BLaER1 (cell line): ENCODE data around the gene CLIP1.
"Not testable (repeated sequence)": the region's sequence is repeated elsewhere in the genome, so short reads cannot be mapped to it uniquely, and the experiment has no call there.

Experiments used
- H3K27ac ChIP-seq: shearing (Covaris generic); formaldehyde crosslinking; 2 replicates; pipeline ENCODE4 v1.8.1; 2022
- H3K27me3 ChIP-seq: shearing (Covaris generic); formaldehyde crosslinking; 2 replicates; pipeline ENCODE4 v1.8.1; 2022
- H3K36me3 ChIP-seq: shearing (Covaris generic); formaldehyde crosslinking; 2 replicates; pipeline ENCODE4 v1.8.1; 2022
- H3K4me1 ChIP-seq: shearing (Covaris generic); formaldehyde crosslinking; 2 replicates; pipeline ENCODE4 v1.8.1; 2022
- H3K4me2 ChIP-seq: shearing (Covaris generic); formaldehyde crosslinking; 2 replicates; pipeline ENCODE4 v1.8.1; 2022
- H3K4me3 ChIP-seq: shearing (Covaris generic); formaldehyde crosslinking; 2 replicates; pipeline ENCODE4 v1.8.1; 2022
- H3K9ac ChIP-seq: shearing (Covaris generic); formaldehyde crosslinking; 2 replicates; pipeline ENCODE4 v1.8.1; 2022
- H3K9me3 ChIP-seq: shearing (Covaris generic); formaldehyde crosslinking; 2 replicates; pipeline ENCODE4 v1.8.1; 2022
- H4K20me1 ChIP-seq: shearing (Covaris generic); formaldehyde crosslinking; 2 replicates; pipeline ENCODE4 v1.8.1; 2022
- Cebpa-rat ChIP-seq: shearing (Covaris generic); IDR thresholded peaks from 2 replicates; pipeline ENCODE4 v1.8.1; 2022

Gene CLIP1

GRCh38 chr12:122293081-122293480 lies 129.4 kb downstream of the CLIP1 start:
- Histone ChIP-seq H3K9ac (no peak overlapping the region), H3K4me2 (peak overlapping the region; percentile 25; the same call in 1 of the 2 replicates), H3K27me3 (no peaks in the 10 kb centered on the region), H3K4me3 (no peak overlapping the region), H4K20me1 (no peaks in the 10 kb centered on the region), H3K27ac (no peak overlapping the region), H3K36me3 (peaks cover 70% of the 10 kb centered on the region), H3K9me3 (no peaks in the 10 kb centered on the region), H3K4me1 (peaks cover 9% of the 10 kb centered on the region)
- no peak for TF ChIP-seq Cebpa-rat

- no peak overlapping the region for H3K4me2 ChIP-seq
- H3K9me3 ChIP-seq, result no peaks in the 10 kb centered on the region
- H3K27ac ChIP-seq, result no peak overlapping the region
- no peaks in the 10 kb centered on the region for H4K20me1 ChIP-seq
- H3K4me3 ChIP-seq, result no peak overlapping the region
- no peak overlapping the region for H3K9ac ChIP-seq
- TF ChIP-seq Cebpa-rat, result no peak
- peaks cover 69% of the 10 kb centered on the region for H3K36me3 ChIP-seq
- H3K4me1 ChIP-seq, result peaks cover 9% of the 10 kb centered on the region
- no peaks in the 10 kb centered on the region for H3K27me3 ChIP-seq
Observed at GRCh38 chr12:122291431-122291830, 131.0 kb downstream of the CLIP1 start.

- no peaks in the 10 kb centered on the region for H4K20me1 ChIP-seq
- H3K4me1 ChIP-seq, result no peaks in the 10 kb centered on the region
- H3K9me3 ChIP-seq, result no peaks in the 10 kb centered on the region
- no peak overlapping the region for H3K27ac ChIP-seq
- H3K4me2 ChIP-seq, result no peak overlapping the region
- H3K9ac ChIP-seq, result no peak overlapping the region
- H3K36me3 ChIP-seq, result peaks cover 65% of the 10 kb centered on the region
- TF ChIP-seq Cebpa-rat, result no peak
- H3K4me3 ChIP-seq, result no peak overlapping the region
- H3K27me3 ChIP-seq, result no peaks in the 10 kb centered on the region
Observed at GRCh38 chr12:122283680-122284079, 138.8 kb downstream of the CLIP1 start.

GRCh38 chr12:122282061-122282460 lies 140.4 kb downstream of the CLIP1 start:
- H3K27ac ChIP-seq, result no peak overlapping the region

GRCh38 chr12:122276242-122276641 lies 146.2 kb downstream of the CLIP1 start:
- TF ChIP-seq Cebpa-rat, result no peak
- Histone ChIP-seq H3K27me3 (no peaks in the 10 kb centered on the region), H3K36me3 (peaks cover 85% of the 10 kb centered on the region), H3K4me1 (no peaks in the 10 kb centered on the region), H3K4me3 (no peak overlapping the region), H4K20me1 (no peaks in the 10 kb centered on the region), H3K9me3 (no peaks in the 10 kb centered on the region), H3K4me2 (no peak overlapping the region), H3K27ac (no peak overlapping the region), H3K9ac (no peak overlapping the region)

More at GRCh38 chr12:122282061-122282460, 140.4 kb downstream of the CLIP1 start:
- no peak overlapping the region for H3K4me3 ChIP-seq
- no peaks in the 10 kb centered on the region for H3K27me3 ChIP-seq
- TF ChIP-seq Cebpa-rat, result no peak
- no peaks in the 10 kb centered on the region for H3K4me1 ChIP-seq
- no peak overlapping the region for H3K4me2 ChIP-seq
- H3K9ac ChIP-seq, result no peak overlapping the region
- peaks cover 66% of the 10 kb centered on the region for H3K36me3 ChIP-seq
- no peaks in the 10 kb centered on the region for H4K20me1 ChIP-seq
- no peaks in the 10 kb centered on the region for H3K9me3 ChIP-seq

- H3K27me3 ChIP-seq, result no peaks in the 10 kb centered on the region
Observed at GRCh38 chr12:122275459-122275858, 147.0 kb downstream of the CLIP1 start.

GRCh38 chr12:122266230-122266901 lies 156.1 kb downstream of the CLIP1 start, which contains the start of gene VPS33A:
Gene VPS33A (minus strand): TSS chr12:122266494. CDS start chr12:122266408, 86 bp downstream.
- no peak for TF ChIP-seq Cebpa-rat
- Histone ChIP-seq H3K4me2 (peak within 1 kb of the TSS; percentile 84), H3K36me3 (peaks cover 39% of the 10 kb centered on the region), H3K27ac (peak within 1 kb of the TSS; percentile 85), H3K4me3 (peak within 1 kb of the TSS; percentile 90), H3K9me3 (no peaks in the 10 kb centered on the region), H3K27me3 (no peaks in the 10 kb centered on the region), H3K9ac (peak within 1 kb of the TSS; percentile 87), H3K4me1 (peaks cover 23% of the 10 kb centered on the region), H4K20me1 (no peaks in the 10 kb centered on the region)

More at GRCh38 chr12:122275459-122275858, 147.0 kb downstream of the CLIP1 start:
- H3K36me3 ChIP-seq, result peaks cover 85% of the 10 kb centered on the region
- H4K20me1 ChIP-seq, result no peaks in the 10 kb centered on the region
- H3K4me3 ChIP-seq, result no peak overlapping the region
- H3K4me1 ChIP-seq, result no peaks in the 10 kb centered on the region
- no peak overlapping the region for H3K9ac ChIP-seq
- H3K4me2 ChIP-seq, result no peak overlapping the region
- no peak overlapping the region for H3K27ac ChIP-seq
- no peaks in the 10 kb centered on the region for H3K9me3 ChIP-seq
- TF ChIP-seq Cebpa-rat, result no peak

GRCh38 chr12:122265886-122266229 lies 156.6 kb downstream of the CLIP1 start:
- no peaks in the 10 kb centered on the region for H3K9me3 ChIP-seq
- peak overlapping the region; percentile 87 for H3K9ac ChIP-seq
- peak overlapping the region; percentile 84 for H3K4me2 ChIP-seq
- H3K27ac ChIP-seq, result peak overlapping the region; percentile 85
- H4K20me1 ChIP-seq, result no peaks in the 10 kb centered on the region
- H3K36me3 ChIP-seq, result peaks cover 39% of the 10 kb centered on the region
- H3K4me1 ChIP-seq, result peaks cover 23% of the 10 kb centered on the region
- TF ChIP-seq Cebpa-rat, result no peak
- peak overlapping the region; percentile 90 for H3K4me3 ChIP-seq
- no peaks in the 10 kb centered on the region for H3K27me3 ChIP-seq

- H3K9ac ChIP-seq, result peak overlapping the region; percentile 87
- H3K4me2 ChIP-seq, result peak overlapping the region; percentile 84
- no peak for TF ChIP-seq Cebpa-rat
- peak overlapping the region; percentile 85; the same call in 1 of the 2 replicates for H3K27ac ChIP-seq
- no peaks in the 10 kb centered on the region for H4K20me1 ChIP-seq
- peaks cover 39% of the 10 kb centered on the region for H3K36me3 ChIP-seq
- peak overlapping the region; percentile 90 for H3K4me3 ChIP-seq
- H3K27me3 ChIP-seq, result no peaks in the 10 kb centered on the region
- H3K4me1 ChIP-seq, result peaks cover 23% of the 10 kb centered on the region
- no peaks in the 10 kb centered on the region for H3K9me3 ChIP-seq
Observed at GRCh38 chr12:122265476-122265875, 157.0 kb downstream of the CLIP1 start.

- H3K9me3 ChIP-seq, H3K27ac ChIP-seq, H3K4me3 ChIP-seq, H3K4me2 ChIP-seq, H3K27me3 ChIP-seq, H3K9ac ChIP-seq, H4K20me1 ChIP-seq: not testable (repeated sequence)
- peaks cover 82% of the 10 kb centered on the region for H3K36me3 ChIP-seq
- H3K4me1 ChIP-seq, result peaks cover 15% of the 10 kb centered on the region
Observed at GRCh38 chr12:122260735-122261134, 161.7 kb downstream of the CLIP1 start.

- H3K9ac ChIP-seq, H3K4me1 ChIP-seq, H3K9me3 ChIP-seq, H3K27ac ChIP-seq, H3K4me2 ChIP-seq, H3K27me3 ChIP-seq, H4K20me1 ChIP-seq, H3K4me3 ChIP-seq: not testable (repeated sequence)
- peaks cover 93% of the 10 kb centered on the region for H3K36me3 ChIP-seq
Observed at GRCh38 chr12:122258939-122259338, 163.5 kb downstream of the CLIP1 start.

- H3K4me1 ChIP-seq, H3K4me3 ChIP-seq, H3K27ac ChIP-seq, H4K20me1 ChIP-seq, H3K9ac ChIP-seq, H3K27me3 ChIP-seq, H3K4me2 ChIP-seq, H3K9me3 ChIP-seq: not testable (repeated sequence)
- peaks cover 93% of the 10 kb centered on the region for H3K36me3 ChIP-seq
Observed at GRCh38 chr12:122258462-122258861, 164.0 kb downstream of the CLIP1 start.
